ENCODE data around the gene C14orf180. TPM values are rescaled to one million over a fixed set of nuclear protein-coding genes. Genes with fewer than 3 reads are reported as not detected.
A peak's percentile ranks its signal among the peaks of the same experiment; 100 is the strongest.

The C14orf180 gene
- polyA plus RNA-seq, 2 of the 4 experiments (the other 2 are of a cell fraction): not detected

DNA sequence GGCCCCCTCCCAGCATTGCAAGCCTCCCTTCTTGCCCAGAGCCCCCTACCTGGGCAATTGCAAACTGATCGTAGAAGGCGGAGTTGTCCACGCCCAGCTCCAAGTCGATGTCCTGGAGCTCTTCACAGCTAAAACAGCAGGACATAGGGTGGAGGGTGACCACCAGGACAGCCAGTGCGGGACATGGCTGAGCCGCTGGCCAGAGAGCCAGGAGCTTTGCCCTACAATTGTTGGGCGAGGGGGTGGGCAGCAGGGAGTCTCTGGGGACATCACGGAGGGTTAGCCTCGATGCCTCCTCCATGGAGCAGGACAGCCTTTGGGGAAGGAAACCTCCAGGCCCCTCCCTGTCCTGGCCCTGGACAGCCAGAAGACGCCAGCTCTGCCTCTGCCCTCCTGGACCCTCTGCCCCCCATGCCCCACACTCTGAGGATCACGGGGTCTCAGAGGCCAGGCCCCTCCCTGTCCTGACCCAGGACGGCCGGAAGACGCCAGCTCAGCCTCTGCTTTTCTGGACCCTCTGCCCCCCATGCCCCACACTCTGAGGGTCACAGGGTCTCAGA is 15.6 kb downstream of the C14orf180 start:
- ChIA-PET POLR2A (no interaction called here), CTCF (interaction anchor here (1.0 to 3.3 kb wide), 4 partner anchors 12 to 518 kb away, joined by 3 to 11 read pairs (median 4); no protein-coding TSS in a partner anchor)
- no peak for ATAC-seq
- Histone ChIP-seq H3K4me2 (no peak overlapping the region), H3K9me3 (no peaks in the 10 kb centered on the region), H3K4me1 (no peaks in the 10 kb centered on the region), H3K4me3 (no peak overlapping the region), H3K27ac (no peak overlapping the region)
- no peak for FAIRE-seq
- no peak for DNase-seq (ENCODE audit: low read depth in 1 of 2, low spot score in 1 of 2)
- 70% methylated on average over 8 of the region's 14 CpGs for WGBS (ENCODE audit: missing lambda C conversion rate)
- TF ChIP-seq NPAS2 (CRISPR knock-in tag; IDR thresholded peaks at IDR 0.05; ENCODE audit: borderline replicate concordance): no peak

DNA sequence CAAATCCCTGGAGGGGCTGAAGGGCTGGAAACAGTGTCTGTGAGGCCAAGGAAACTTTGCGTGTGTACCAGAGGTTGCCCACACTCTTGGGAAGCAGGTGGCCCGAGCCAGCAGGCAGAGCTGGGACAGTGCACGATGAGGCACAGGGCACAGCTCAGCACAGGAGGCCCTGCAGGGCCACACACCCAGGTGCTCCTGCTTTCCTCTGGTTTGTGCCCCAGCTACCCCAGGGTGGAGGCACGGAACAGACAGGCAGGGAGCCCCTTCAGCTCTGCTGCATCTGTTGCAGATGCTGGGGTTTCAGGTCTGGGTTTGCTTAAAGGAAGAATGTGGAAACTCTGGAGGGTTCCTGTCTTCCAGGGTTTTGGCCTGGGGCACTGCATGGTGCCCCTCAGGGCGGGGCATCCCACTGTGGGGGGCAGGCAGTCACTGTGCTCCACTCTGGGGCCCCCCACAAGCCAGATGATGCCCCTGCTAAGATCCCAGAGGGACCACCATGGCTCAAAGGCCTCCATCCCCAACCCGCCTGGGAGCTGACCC is 16.4 kb downstream of the C14orf180 start:
- TF ChIP-seq, protein P1, sequence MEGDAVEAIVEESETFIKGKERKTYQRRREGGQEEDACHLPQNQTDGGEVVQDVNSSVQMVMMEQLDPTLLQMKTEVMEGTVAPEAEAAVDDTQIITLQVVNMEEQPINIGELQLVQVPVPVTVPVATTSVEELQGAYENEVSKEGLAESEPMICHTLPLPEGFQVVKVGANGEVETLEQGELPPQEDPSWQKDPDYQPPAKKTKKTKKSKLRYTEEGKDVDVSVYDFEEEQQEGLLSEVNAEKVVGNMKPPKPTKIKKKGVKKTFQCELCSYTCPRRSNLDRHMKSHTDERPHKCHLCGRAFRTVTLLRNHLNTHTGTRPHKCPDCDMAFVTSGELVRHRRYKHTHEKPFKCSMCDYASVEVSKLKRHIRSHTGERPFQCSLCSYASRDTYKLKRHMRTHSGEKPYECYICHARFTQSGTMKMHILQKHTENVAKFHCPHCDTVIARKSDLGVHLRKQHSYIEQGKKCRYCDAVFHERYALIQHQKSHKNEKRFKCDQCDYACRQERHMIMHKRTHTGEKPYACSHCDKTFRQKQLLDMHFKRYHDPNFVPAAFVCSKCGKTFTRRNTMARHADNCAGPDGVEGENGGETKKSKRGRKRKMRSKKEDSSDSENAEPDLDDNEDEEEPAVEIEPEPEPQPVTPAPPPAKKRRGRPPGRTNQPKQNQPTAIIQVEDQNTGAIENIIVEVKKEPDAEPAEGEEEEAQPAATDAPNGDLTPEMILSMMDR (IDR thresholded peaks at IDR 0.05): no peak
- TF ChIP-seq RCOR1 (IDR thresholded peaks at IDR 0.05; ENCODE audit: low read depth, low read length) (no peak), CBX2 (IDR thresholded peaks at IDR 0.05; ENCODE audit: borderline replicate concordance, low read depth) (no peak), ZSCAN20 (CRISPR knock-in tag; IDR thresholded peaks at IDR 0.05) (no peak), RARB (CRISPR knock-in tag; IDR thresholded peaks at IDR 0.05) (no peak), BHLHE40 (IDR thresholded peaks at IDR 0.05; ENCODE audit: low read depth, low read length) (no peak), POLR2A (IDR thresholded peaks at IDR 0.05; ENCODE audit: low read length) (no peak), CHD4 (IDR thresholded peaks at IDR 0.05; ENCODE audit: borderline replicate concordance) (no peak), ESRRA (IDR thresholded peaks at IDR 0.05; ENCODE audit: borderline replicate concordance, low read length) (no peak), EHMT2 (IDR thresholded peaks at IDR 0.05; ENCODE audit: low read depth) (no peak), PHF8 (IDR thresholded peaks at IDR 0.05; ENCODE audit: borderline replicate concordance, low read depth) (no peak)
- TF ChIP-seq, protein P2, sequence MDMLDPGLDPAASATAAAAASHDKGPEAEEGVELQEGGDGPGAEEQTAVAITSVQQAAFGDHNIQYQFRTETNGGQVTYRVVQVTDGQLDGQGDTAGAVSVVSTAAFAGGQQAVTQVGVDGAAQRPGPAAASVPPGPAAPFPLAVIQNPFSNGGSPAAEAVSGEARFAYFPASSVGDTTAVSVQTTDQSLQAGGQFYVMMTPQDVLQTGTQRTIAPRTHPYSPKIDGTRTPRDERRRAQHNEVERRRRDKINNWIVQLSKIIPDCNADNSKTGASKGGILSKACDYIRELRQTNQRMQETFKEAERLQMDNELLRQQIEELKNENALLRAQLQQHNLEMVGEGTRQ (IDR thresholded peaks at IDR 0.05): no peak
- TF ChIP-seq, protein P3, sequence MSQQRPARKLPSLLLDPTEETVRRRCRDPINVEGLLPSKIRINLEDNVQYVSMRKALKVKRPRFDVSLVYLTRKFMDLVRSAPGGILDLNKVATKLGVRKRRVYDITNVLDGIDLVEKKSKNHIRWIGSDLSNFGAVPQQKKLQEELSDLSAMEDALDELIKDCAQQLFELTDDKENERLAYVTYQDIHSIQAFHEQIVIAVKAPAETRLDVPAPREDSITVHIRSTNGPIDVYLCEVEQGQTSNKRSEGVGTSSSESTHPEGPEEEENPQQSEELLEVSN (IDR thresholded peaks at IDR 0.05; ENCODE audit: borderline replicate concordance, low read depth): no peak
- TF ChIP-seq, protein P4, sequence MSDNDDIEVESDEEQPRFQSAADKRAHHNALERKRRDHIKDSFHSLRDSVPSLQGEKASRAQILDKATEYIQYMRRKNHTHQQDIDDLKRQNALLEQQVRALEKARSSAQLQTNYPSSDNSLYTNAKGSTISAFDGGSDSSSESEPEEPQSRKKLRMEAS (IDR thresholded peaks at IDR 0.05): no peak
- Histone ChIP-seq H3K27ac (no peak overlapping the region), H3K4me1 (no peaks in the 10 kb centered on the region), H3K4me2 (no peak overlapping the region), H3K4me3 (no peak overlapping the region), H3K9me3 (no peaks in the 10 kb centered on the region)
- DNase-seq (ENCODE audit: low read depth in 1 of 2, low spot score in 1 of 2): no peak
- 31% methylated on average over 6 of the region's 6 CpGs for WGBS (ENCODE audit: missing lambda C conversion rate)
- peak in 1 of 2 experiments; percentile 17; a peak in 1 of 6 replicates for ATAC-seq
- ChIA-PET CTCF (interaction anchor here (1.0 to 3.3 kb wide), 3 partner anchors 32 to 519 kb away, joined by 3 to 11 read pairs (median 6); no protein-coding TSS in a partner anchor), POLR2A (no interaction called here)
- no peak for FAIRE-seq

DNA sequence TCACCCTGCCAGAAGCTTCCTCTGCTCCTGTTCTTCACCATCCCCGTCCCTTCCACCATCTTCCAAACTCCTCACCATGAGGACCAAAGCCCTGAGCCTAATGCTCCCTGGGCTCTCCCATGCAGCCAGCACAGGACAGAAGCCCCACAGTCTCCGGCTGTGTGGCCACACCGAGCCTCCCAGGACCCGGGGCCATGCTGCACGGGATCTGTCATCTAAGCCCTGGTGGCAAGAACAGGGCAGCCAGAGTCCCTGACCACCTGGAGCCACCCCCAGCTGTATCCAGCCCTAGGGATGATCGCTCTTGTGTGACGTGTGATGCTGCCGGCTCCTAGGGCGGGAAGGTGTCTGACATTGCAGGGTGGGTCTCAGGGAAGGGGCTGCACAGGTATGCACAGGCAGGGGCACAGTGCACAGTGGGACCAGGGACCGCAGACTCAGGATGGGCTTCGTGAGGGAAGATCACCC is 16.9 kb downstream of the C14orf180 start:
- ChIA-PET CTCF (no interaction called here), POLR2A (no interaction called here)
- TF ChIP-seq ESRRA (IDR thresholded peaks at IDR 0.05; ENCODE audit: borderline replicate concordance, low read length): no peak
- TF ChIP-seq CEBPB (IDR thresholded peaks at IDR 0.05): no peak
- no peak for TF ChIP-seq RNF2 (IDR thresholded peaks at IDR 0.05; ENCODE audit: borderline replicate concordance, low read depth)
- TF ChIP-seq HOXA7 (CRISPR knock-in tag; IDR thresholded peaks at IDR 0.05): no peak
- TF ChIP-seq, protein P5, sequence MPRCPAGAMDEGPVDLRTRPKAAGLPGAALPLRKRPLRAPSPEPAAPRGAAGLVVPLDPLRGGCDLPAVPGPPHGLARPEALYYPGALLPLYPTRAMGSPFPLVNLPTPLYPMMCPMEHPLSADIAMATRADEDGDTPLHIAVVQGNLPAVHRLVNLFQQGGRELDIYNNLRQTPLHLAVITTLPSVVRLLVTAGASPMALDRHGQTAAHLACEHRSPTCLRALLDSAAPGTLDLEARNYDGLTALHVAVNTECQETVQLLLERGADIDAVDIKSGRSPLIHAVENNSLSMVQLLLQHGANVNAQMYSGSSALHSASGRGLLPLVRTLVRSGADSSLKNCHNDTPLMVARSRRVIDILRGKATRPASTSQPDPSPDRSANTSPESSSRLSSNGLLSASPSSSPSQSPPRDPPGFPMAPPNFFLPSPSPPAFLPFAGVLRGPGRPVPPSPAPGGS (IDR thresholded peaks at IDR 0.05): no peak
- TF ChIP-seq JUNB (IDR thresholded peaks at IDR 0.05): no peak
- no peak for TF ChIP-seq GATA3 (IDR thresholded peaks at IDR 0.05; ENCODE audit: borderline replicate concordance)
- TF ChIP-seq MAZ (IDR thresholded peaks at IDR 0.05; ENCODE audit: borderline replicate concordance, low read depth, low read length): no peak
- no peak for TF ChIP-seq JUN (IDR thresholded peaks at IDR 0.05)
- TF ChIP-seq RAD21 (conservative IDR thresholded peaks at IDR 0.05 in 1 of 2, IDR thresholded peaks at IDR 0.05 in 1 of 2): no peak
- no peak for TF ChIP-seq MAFK (IDR thresholded peaks at IDR 0.05; ENCODE audit: partially characterized antibody)
- TF ChIP-seq HOXB13 (CRISPR knock-in tag; IDR thresholded peaks at IDR 0.05; ENCODE audit: low read depth): no peak
- no peak for TF ChIP-seq CBX8 (IDR thresholded peaks at IDR 0.05)
- TF ChIP-seq, protein P3 (IDR thresholded peaks at IDR 0.05; ENCODE audit: borderline replicate concordance, low read depth): no peak
- no peak for TF ChIP-seq POLR2A (IDR thresholded peaks at IDR 0.05; ENCODE audit: low read length)
- no peak for TF ChIP-seq NFE2L2 (conservative IDR thresholded peaks at IDR 0.05; ENCODE audit: low read length)
- TF ChIP-seq EHF (CRISPR knock-in tag; IDR thresholded peaks at IDR 0.05): no peak
- WGBS (ENCODE audit: missing lambda C conversion rate): 20% methylated on average over 8 of the region's 11 CpGs
- DNase-seq (ENCODE audit: low read depth in 1 of 2, low spot score in 1 of 2) (no peak), FAIRE-seq (no peak), ATAC-seq (no peak)
- Histone ChIP-seq H3K27ac (no peak overlapping the region), H3K4me3 (no peak overlapping the region), H3K9me3 (no peaks in the 10 kb centered on the region), H3K4me1 (no peaks in the 10 kb centered on the region), H3K4me2 (no peak overlapping the region)
